Testis (tissue), 3 donors: ENCODE results near the gene KAT14. TPM values are rescaled to one million over a fixed set of nuclear protein-coding genes. Genes with fewer than 3 reads are reported as not detected.
"Not testable (repeated sequence)": the region's sequence is repeated elsewhere in the genome, so short reads cannot be mapped to it uniquely, and the experiment has no call there.

ENCODE experiments used
- DNase-seq: peaks from one replicate; pipeline ENCODE4 v3.0.0-alpha.2; 2019
- H3K27ac ChIP-seq, 2 donors: fragments of 200-600 bp; sonication (generic); one replicate each; pipeline ENCODE4 v1.5.1; 2019
- H3K27me3 ChIP-seq: fragments of 200-600 bp; sonication (generic); one replicate; pipeline ENCODE4 v1.5.1; 2019
- H3K36me3 ChIP-seq: fragments of 200-600 bp; sonication (generic); one replicate; pipeline ENCODE4 v1.5.1; 2017; ENCODE audit warnings: low read depth; ENCODE audit errors: missing control alignments
- H3K4me1 ChIP-seq: fragments of 200-600 bp; sonication (generic); one replicate; pipeline ENCODE4 v1.5.1; 2019
- H3K4me3 ChIP-seq, 2 donors: fragments of 200-600 bp; sonication (generic); one replicate each; pipeline ENCODE4 v1.5.1; 2017 to 2019
- H3K9me3 ChIP-seq: fragments of 200-600 bp; sonication (generic); one replicate; pipeline ENCODE4 v1.5.1; 2017
- CTCF ChIP-seq, 3 experiments: fragments of 450-650 bp in 2 of 3; fragments of 200-600 bp in 1 of 3; sonication (generic) in 1 of 3; IDR thresholded peaks; one replicate each; pipeline ENCODE4 v1.5.1; 2016 to 2019; ENCODE audit warnings: antibody characterized with exemption in 3 of 3, mild to moderate bottlenecking in 2 of 3, moderate library complexity in 1 of 3
- POLR2A ChIP-seq: fragments of 450-650 bp; IDR thresholded peaks from one replicate; pipeline ENCODE4 v1.6.1; 2017; ENCODE audit warnings: antibody characterized with exemption, mild to moderate bottlenecking, moderate library complexity
- WGBS, 2 donors: methylation state at CpG; one replicate each; pipeline ENCODE4 v1.1.5; 2018; 5-methylcytosine and 5-hydroxymethylcytosine counted together
- intact Hi-C: fragments of 100-400 bp; cut with DNase I; formaldehyde crosslinking; loops from one replicate; pipeline ENCODE4 v1.15.1; 2023; ENCODE audit warnings: low total_unique reads
- polyA plus RNA-seq: library from polyadenylated mRNA; stranded (reverse); fragments of 350-450 nt; fragmentation: Illumina TruSeq; extraction: RNeasy Lipid Tissue Mini Kit (QIAGEN cat#74804); gene quantifications from one replicate; pipeline ENCODE4 v1.2.3, GENCODE V29; 2014; ENCODE audit warnings: low read depth, low replicate concordance; ENCODE audit not compliant: insufficient read depth
- total RNA-seq, 2 donors: library from RNA; depleted of rRNA; stranded (reverse); fragments of >200 nt; gene quantifications; one replicate each; pipeline ENCODE4 v1.2.3, GENCODE V29; 2016

KAT14 gene
- total and polyA plus RNA-seq, 3 donors from 2014 or later, result 19.8 to 24.2 (median 22.3) TPM

GRCh38 chr20:18190338-18191233, 52.9 kb downstream of the KAT14 start:
- DNase-seq, result no peak
- Histone ChIP-seq H3K9me3 (no peaks in the 10 kb centered on the region), H3K27me3 (no peaks in the 10 kb centered on the region), H3K4me1 (no peaks in the 10 kb centered on the region), H3K36me3 (no peaks in the 10 kb centered on the region), H3K27ac (no peak overlapping the region), H3K4me3 (no peak overlapping the region)
- 70 to 87% methylated on average over 3 of the region's 3 CpGs for WGBS, 2 donors
- intact Hi-C loops, result no loop called here
- TF ChIP-seq CTCF (IDR thresholded peaks at IDR 0.05), result no peak
- no peak for TF ChIP-seq POLR2A

GRCh38 chr20:18191306-18191705, 53.6 kb downstream of the KAT14 start:
- H3K36me3 ChIP-seq, result no peaks in the 10 kb centered on the region
- DNase-seq, result no peak
- intact Hi-C loops, result no loop called here
- TF ChIP-seq POLR2A (no peak), CTCF (IDR thresholded peaks at IDR 0.05) (no peak)
- H3K27me3 ChIP-seq, result no peaks in the 10 kb centered on the region
- no peaks in the 10 kb centered on the region for H3K4me1 ChIP-seq
- H3K4me3 ChIP-seq, result no peak overlapping the region
- no peaks in the 10 kb centered on the region for H3K9me3 ChIP-seq
- WGBS, 2 donors, result 59 to 64% methylated on average over 1 of the region's 1 CpG
- H3K27ac ChIP-seq, result no peak overlapping the region

GRCh38 chr20:18194461-18194860, 56.8 kb downstream of the KAT14 start:
- H3K36me3 ChIP-seq, H3K4me3 ChIP-seq, DNase-seq, H3K27me3 ChIP-seq, intact Hi-C loops, H3K4me1 ChIP-seq, H3K9me3 ChIP-seq, H3K27ac ChIP-seq: not testable (repeated sequence)
- WGBS, 2 donors, result 77 to 100% methylated on average over 1 to 35 of the region's 35 CpGs

GRCh38 chr20:18195931-18196330, 58.3 kb downstream of the KAT14 start:
- WGBS, 2 donors, result 86 to 93% methylated on average over 3 of the region's 3 CpGs
- TF ChIP-seq POLR2A (no peak), CTCF (IDR thresholded peaks at IDR 0.05) (no peak)
- H3K4me1 ChIP-seq, result no peaks in the 10 kb centered on the region
- no peak for DNase-seq
- no peak overlapping the region for H3K27ac ChIP-seq
- intact Hi-C loops, result no loop called here
- H3K9me3 ChIP-seq, result no peaks in the 10 kb centered on the region
- H3K4me3 ChIP-seq, result no peak overlapping the region
- H3K36me3 ChIP-seq, result no peaks in the 10 kb centered on the region
- no peaks in the 10 kb centered on the region for H3K27me3 ChIP-seq

- no peak overlapping the region for H3K27ac ChIP-seq
Observed at GRCh38 chr20:18197382-18198070, 59.9 kb downstream of the KAT14 start.

More at GRCh38 chr20:18197382-18198070, 59.9 kb downstream of the KAT14 start:
- Histone ChIP-seq H3K4me1 (no peaks in the 10 kb centered on the region), H3K4me3 (no peak overlapping the region), H3K27me3 (no peaks in the 10 kb centered on the region), H3K9me3 (no peaks in the 10 kb centered on the region), H3K36me3 (no peaks in the 10 kb centered on the region)
- WGBS, 2 donors, result 93 to 97% methylated on average over 8 to 12 of the region's 12 CpGs
- TF ChIP-seq CTCF (IDR thresholded peaks at IDR 0.05) (no peak), POLR2A (no peak)
- no peak for DNase-seq
- intact Hi-C loops, result no loop called here
